ENCODE measurements around the gene LIPC.

LIPC gene

DNA sequence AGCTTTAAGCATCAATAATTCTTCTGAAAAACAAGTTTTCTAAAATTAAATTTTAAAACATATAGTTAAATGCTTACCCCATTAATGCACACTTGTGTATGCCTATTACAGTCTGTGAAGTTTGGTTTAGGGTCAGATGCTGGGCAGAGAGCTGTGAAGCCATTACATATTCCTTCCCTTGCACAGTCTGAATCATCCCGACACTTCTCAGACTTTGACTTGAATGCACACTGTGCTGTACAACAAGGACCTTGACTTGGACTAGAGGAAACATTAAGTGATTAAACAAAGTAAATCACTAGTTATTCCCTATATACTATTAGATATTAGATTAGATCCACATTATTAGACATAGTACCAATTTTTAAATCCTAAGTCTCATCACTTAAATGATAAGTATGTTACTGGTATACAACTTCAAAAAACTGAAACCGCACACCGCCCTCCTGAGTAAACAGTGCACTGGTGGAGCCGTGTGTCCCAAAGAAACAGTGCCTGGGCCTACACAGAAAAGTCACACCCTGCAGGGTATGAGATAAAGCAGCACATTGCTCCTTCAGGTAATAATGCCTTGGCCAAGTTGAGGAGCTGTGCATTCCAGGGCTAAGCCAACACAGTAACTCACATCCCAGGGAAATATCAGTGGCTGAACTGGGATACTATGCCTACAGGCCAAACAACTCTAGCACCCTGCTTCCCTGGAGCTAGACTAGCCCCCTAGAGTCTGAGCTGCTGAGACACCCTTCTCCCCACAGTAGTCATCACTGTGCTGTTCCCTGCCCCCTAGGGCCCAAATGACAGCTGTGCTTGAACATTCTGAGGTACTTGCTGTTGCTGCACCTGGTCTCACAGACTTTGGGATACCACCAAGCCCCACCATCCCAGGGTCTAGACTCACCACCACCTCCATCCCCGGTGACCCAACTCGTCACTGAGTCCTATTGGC is 180.2 kb downstream of the LIPC start:
- TF ChIP-seq, protein P1, sequence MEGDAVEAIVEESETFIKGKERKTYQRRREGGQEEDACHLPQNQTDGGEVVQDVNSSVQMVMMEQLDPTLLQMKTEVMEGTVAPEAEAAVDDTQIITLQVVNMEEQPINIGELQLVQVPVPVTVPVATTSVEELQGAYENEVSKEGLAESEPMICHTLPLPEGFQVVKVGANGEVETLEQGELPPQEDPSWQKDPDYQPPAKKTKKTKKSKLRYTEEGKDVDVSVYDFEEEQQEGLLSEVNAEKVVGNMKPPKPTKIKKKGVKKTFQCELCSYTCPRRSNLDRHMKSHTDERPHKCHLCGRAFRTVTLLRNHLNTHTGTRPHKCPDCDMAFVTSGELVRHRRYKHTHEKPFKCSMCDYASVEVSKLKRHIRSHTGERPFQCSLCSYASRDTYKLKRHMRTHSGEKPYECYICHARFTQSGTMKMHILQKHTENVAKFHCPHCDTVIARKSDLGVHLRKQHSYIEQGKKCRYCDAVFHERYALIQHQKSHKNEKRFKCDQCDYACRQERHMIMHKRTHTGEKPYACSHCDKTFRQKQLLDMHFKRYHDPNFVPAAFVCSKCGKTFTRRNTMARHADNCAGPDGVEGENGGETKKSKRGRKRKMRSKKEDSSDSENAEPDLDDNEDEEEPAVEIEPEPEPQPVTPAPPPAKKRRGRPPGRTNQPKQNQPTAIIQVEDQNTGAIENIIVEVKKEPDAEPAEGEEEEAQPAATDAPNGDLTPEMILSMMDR (IDR thresholded peaks at IDR 0.05; ENCODE audit: low read length, missing control alignments) = no peak
- no peak for DNase-seq (ENCODE audit: low read depth)
- no peak overlapping the region for H3K4me3 ChIP-seq (replicated peaks; ENCODE audit: low read depth, low read length)

DNA sequence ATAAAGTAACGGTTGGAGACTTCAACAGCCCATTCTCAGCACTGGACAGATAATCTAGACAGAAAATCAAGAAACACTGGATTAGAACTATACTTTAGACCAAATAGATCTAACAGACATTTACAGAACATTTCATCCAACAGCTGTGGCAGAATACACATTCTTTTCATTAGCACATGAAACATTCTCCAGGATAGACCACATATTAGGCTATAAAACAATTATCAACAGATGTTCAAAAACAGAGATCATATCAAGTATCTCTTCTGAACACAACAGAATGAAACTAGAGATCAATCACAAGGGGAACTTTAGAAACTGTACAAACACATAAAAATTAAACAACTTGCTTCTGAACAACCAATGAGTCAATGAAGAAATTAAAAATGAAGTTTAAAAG is 184.4 kb downstream of the LIPC start:
- TF ChIP-seq, protein P1 (IDR thresholded peaks at IDR 0.05; ENCODE audit: low read length, missing control alignments) = no peak
- no peak for DNase-seq (ENCODE audit: low read depth)
- H3K4me3 ChIP-seq (replicated peaks; ENCODE audit: low read depth, low read length) = no peak overlapping the region
